HG03469 (cell line): ENCODE measurements around the gene KCTD10.
"Not testable (repeated sequence)": the region's sequence is repeated elsewhere in the genome, so short reads cannot be mapped to it uniquely, and the experiment has no call there.

ENCODE experiments used
- ATAC-seq: cut with Tn5 transposase; IDR thresholded peaks from one replicate; pipeline ENCODE4 v1.9.1; 2021; ENCODE audit warnings: mild to moderate bottlenecking, moderate library complexity, moderate number of reproducible peaks; ENCODE audit not compliant: unreplicated experiment

Gene KCTD10

DNA sequence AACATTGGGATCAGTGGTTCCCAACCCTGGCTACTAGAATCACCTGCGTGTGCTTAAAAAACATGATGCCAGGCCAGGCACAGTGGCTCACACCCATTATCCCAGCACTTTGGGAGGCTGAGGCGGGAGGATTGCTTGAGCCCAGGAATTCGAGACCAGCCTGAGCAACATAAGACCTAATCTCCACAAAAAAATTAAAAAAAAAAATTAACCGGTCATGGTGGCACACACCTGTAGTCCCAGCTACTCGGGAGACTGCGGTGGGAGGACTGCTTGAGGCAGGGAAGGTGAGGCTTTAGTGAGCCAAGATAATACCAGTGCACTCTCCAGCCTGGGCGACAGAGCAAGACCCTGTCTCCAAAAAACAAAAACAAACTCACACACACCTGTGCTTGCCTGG, 2.0 kb downstream of the KCTD10 start:
- ATAC-seq: no peak

DNA sequence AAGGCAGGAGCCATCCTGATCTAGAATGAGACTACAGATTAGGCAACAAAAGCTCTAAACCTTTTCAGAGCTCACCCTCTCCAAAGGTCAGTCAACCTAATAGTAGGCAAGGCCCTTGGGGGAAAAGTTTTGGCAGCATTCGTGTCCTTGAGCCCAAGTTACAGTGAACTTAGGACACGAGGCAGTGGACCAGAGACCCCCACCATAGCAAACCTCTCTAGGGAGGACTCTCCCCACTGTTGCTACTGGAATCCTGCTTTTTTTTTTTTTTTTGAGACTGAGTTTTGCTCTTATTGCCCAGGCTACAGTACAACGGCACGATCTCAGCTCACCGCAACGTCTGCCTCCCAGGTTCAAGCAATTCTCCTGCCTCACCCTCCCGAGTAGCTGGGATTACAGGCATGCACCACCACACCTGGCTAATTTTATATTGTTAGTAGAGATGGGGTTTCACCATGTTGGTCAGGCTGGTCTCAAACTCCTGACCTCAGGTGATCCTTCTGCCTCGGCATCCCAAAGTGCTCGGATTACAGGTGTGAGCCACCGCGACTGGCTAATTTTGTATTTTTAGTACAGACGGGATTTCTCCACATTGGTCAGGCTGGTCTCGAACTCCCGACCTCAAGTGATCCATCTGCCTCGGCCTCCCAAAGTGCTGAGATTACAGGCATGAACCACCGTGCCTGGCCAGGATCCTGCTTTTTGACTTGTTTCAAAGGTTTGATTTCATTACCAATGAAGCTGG, 3.4 kb downstream of the KCTD10 start:
- not testable (repeated sequence) for ATAC-seq

DNA sequence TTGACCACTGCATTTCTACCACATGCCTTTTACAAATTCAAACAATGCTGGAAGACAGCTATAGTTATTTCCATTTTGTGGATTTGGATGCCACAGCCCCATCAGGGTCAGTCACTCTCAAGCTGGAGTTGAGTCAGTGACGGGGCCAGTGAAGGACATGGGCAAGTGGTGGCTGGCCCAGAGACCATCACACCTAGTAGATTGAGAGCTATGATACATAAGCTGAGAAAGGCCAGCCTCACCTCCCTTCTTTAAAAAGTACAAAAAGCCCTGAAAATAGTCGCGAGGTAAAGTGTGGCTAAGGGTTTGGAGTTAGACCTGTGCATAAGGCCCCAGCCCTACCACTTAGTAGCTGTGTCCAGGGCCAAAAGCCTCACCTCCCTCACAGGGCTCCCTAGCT, 4.1 kb downstream of the KCTD10 start:
- ATAC-seq: no peak

DNA sequence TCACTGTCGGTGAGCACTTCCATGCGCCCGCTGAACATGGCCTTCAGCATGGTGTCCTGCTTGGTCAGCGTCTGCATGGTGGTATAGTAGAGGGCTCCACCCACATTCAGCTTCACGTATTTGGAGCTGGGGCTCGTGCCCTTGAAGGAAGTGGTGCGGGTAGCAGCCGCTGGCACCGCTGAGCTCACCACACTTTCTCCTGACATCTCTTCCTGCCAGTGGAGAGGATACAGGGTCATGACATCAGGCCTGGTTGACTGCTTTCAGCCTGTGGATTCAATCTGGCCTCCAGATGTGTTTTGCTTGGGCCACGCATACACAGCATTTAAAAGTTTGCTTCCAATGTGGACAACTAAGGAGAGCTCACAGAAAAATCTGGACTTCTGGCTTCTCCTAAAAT, 7.6 kb downstream of the KCTD10 start:
- no peak for ATAC-seq

DNA sequence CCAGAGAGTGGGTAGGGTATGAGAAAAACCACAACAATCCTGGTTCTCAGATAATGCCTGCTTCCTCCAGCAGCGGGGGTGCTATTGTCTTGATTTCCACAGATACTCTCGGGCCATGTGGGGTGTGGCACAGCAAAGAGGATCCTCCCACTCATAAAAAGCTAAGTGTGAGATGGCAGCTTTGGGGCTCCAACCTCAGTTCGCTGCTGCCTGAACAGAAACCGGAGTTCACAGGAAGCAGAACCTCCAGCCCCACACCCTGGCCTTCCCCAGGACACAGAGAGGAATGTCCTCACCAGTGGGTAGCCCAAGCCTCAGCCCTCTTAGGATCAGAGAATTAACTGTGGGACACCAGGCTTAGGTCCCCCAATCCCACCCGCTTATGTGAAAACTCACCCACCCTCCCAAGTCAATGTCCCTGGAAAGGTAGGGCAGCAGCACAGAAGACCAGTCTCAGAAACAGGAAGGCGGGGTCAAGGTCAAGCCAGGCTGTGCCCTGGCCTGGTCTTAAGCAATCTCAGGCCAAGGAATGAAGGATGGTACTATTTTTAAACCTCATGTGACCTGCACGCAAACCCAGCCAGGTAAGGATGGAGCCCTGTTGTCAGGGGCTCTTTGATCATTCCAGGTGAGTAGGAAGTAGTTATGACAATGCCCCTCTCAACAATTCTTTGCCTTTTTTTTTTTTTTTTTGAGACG, 9.0 kb downstream of the KCTD10 start:
- ATAC-seq: no peak

DNA sequence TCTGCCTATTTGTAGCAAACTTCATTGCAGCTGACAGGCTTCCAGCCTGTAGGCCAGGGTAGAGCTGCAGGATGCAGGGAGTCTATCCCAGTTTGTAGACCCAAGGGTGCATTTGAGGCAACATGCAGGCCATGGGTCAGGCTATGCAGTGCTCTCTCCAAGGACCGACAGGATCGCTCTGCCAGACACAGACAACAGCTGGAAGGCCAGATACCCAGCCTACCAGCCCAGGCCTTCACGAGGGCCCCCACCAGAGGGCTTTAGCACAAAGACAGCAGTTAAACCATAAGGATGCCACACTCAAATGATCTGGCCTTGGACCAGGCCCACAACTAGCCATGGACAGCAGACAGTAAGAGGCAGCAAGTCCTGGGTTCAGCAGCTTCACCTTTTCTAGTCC, 10.3 kb downstream of the KCTD10 start:
- ATAC-seq: no peak

DNA sequence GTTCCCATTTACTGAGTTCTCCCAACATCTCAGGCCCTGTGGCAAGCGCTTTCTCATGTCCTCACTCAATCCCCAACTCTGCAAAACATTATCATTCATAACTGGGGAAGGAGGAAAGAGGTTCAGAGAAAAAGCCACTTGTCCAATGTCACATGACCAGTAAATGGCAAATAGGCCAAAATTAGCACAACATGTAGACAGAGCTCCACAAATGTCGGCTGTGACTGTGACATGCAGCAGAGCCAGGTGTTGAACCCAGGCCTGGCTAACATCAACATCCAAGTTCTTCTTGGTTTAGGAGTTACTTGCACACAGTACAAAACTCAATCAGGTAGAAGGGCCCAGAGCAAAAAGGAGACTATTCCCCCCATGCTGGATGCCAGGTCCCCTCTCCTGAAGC, 10.8 kb downstream of the KCTD10 start:
- no peak for ATAC-seq

DNA sequence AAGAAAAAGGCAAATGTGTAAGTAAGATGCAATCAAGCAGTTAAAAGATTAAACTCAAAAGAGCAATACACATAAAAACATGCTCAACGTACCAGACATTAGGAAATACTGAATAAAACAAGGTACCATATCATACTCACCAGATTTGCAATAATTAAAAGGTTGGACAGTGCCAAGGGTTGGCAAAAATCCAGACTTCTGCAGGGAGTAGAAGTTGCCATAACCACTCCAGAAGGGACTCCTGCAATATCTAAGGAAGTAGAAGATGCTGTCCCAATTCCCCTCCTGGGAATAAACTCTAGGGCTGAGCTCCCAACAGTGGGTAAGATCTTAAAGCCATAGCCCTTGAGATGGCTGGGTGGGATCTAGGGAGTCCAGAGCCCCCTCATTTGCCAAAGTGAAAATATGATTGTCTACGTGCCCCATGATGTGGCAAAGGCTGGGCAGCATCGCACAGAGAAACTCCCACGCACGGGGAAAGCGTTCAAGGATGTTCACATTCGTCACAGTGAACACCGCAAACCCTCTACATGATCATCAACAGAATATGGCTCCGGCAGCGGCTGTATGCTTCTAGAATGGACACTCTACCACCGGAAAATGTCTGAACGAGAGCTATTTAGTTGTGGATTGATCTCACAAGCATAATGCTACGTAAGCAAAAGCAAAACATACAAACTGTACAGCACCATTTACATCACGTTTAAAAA, 12.3 kb downstream of the KCTD10 start:
- ATAC-seq: no peak

DNA sequence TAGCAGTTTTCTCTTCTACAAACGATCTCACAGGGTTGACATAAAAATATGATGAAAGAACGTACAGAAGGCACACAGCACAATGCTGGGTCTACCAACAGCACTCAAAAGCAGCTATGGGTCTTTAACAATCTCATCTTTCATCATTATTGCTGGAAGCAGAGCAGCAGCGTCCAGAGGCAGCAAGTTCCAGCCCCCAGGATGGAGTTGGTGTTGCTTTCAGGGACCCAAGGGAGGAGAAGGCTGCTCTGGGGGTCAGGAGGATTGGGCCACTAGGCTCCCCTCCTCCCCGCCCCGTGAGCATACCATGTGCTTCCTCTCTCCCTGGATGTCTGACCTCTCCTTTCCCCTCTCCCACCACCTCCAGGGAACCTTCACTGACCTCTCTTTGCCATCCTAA, 13.3 kb downstream of the KCTD10 start:
- no peak for ATAC-seq

DNA sequence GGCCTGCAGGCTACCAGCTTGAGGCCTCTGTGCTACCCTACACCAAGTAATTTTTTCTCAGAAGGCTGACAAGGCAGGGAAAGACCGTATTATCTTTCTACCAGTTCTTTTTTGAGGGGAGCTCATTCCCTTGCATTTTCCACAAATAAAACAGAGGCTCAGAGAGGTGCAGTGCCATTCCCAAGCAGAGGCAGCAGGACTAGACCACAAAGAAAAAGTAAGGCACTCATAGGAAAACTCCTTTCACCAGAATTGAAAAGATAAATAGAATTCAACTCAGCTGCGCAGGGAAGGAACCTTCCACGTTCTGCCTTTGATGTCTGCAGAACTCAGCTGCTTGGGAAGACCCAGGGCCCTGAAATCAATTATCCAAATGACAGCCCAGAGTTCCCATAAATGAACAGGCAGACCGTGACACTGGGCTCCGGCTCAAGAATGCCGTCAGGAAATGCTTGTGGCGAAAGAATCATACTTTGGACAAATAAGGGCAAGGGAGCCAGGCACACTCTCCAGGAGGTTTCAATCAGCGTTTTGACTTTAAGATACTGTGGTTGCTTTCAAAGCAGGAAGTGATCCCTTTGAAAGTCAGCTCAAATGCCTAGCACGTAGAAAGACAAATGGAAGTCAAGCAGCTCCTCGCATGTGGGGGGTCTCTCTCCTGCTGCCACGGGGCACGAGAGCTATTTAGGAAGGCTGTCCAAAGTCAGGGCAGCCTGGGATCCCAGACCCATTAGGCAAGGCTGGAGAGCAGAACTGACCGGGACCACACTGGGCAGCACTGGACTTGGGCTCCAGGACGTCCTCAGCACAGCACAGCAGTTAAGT, 14.0 kb downstream of the KCTD10 start:
- no peak for ATAC-seq

DNA sequence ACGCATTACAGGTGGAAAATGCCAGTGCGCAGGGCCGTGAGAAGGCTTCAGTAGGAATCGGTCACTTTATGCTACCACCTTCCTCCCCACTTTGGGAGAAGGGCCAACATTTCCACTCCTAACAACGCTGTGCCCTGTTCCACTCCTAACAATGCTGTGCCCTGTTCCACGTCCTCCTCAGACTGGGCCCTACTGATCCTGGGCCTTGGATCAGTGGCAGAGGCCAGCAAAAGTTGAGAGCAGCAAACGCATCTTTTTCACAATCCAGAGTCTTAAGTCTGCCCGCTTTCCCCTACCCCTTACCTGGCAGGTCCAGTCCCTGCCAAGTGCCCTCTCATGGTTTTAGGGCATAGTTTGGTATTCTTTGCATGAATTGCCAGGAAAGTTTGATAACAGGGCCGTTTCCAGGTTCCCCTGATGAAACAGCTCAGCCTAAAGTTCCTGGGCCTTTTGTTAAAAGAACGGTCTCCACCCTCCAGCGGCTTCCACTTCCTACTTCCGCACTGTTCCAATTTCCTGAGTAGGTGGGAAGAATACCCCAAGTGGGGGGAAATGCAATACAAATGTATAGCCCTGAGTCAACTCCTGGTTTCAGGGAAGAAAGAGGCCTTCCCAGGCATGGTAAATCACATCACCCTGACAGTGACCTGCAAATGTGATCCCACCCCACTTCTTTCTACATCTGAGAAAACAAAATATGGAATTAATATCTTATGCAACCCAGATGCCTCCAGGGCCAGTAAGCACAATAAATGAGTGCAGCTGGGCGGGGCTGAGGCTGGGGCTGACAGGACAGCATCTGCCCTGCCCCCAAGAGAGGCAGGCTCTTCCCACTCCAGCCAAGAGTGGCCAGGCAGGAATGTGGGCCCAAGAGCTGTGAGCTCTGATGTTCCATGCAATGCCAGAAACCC, 15.0 kb downstream of the KCTD10 start:
- no peak for ATAC-seq

DNA sequence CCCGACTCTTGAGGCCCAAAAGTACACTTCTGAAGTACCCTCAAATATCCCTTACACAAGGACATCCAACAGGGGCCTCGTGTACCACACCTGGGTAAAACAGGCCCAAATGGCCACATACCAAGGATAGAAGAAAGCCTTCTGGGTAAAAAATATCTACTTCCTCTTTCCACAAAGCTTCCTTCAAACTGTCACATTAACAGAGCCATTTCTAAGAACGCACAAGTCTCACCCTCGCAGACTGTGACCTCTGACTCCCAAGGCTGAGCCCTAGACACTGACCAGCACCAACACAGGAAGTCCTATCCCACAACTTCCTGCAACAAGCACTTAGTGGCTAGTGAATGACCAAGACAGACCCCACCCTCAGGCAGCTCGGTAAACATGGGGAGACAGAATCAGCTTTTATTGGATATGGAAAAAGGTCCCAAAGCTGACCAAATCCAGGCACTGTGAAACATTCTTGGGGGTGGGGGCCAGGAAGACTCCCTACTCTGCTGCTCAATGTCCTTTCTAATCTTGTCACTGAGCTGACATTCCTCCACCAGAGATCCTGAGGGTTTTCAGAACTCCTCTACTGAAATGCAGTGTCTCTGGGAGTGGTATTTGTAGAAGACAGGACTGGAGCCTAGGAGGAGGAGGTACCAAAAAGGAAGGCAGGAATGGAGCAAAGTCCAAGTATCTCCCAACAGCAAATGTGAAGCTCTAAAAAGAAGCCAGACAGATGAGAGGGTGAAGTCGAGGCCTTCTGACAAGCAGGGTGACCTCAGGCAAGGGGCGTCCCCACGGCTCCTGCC, 15.9 kb downstream of the KCTD10 start:
- ATAC-seq: no peak

DNA sequence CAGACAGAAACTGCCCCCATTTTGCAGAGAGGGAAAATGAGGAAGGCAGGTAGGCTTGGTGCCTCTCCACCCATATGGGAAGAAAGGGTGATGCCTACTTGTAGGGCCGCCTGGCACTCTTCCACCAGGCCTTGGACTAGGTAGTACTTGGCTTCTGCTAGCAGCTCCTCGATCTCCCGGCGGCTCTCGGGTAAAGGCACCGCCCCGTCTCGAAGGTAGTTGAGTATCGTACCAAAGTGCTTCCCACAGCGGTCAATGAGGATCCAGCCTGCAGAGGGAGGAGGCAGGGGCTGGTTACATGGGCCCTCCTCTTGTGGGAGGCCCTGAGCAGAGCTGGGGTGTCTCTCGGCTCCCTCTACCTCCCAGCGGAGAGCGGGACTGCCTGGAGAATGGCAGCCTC, 16.6 kb downstream of the KCTD10 start:
- ATAC-seq: no peak

DNA sequence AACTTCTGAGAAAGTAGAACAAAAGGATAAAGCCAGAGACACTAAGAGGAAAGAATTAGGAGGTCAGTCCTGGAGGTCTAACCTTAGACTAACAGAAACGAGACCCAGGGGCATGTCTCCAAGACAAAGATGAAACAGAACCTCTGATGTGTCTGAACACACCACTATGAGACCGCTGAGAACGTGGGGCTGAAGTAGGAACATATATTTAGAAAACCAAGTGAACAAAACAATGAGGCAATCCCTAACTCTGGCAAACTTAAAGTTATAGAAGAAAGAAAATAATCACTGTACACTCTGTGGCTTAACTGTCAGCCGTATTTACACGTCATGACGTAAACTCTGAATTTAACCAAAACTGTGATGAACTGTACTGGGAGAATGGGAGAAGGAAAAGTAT, 17.9 kb downstream of the KCTD10 start:
- no peak for ATAC-seq

DNA sequence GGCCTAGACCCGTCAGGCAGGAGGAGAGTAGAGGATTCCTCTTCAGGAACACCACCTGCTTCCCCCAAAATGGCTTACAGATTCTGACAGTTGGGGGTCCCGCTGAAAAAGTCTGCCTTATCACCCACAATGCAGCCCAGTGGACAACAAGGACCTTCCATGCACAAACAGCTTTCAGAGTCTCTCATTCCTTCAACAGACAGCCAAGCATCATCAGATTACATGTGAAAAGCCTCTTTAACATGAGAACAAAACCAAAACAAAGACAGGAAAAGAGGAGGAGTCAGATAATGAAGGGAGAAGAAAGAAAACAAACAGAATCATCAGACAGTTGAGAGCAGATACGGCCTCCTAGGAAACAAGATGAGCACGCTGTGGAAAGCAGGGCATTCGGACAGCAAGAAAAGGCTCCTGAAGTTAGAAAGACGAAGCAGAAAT, 18.3 kb downstream of the KCTD10 start:
- no peak for ATAC-seq

DNA sequence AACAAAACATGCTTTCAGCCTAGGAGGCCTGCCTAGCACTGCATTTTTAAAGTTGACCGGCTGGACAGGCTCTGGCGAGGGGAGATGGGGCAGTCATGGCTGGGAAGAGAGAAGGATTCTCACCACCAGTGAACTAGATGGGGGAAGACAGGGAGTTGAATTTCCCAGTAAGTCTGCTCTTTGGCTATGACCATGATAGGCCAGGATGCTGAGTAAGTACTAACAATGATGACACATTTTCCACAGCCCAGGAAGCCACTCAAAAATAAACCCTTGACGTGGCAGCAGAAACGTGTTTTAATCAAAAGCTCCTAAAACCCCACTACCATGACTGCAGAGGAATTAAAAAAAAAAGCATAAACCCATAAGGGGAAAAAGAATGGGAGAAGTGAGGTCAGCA, 19.0 kb downstream of the KCTD10 start:
- ATAC-seq: no peak

DNA sequence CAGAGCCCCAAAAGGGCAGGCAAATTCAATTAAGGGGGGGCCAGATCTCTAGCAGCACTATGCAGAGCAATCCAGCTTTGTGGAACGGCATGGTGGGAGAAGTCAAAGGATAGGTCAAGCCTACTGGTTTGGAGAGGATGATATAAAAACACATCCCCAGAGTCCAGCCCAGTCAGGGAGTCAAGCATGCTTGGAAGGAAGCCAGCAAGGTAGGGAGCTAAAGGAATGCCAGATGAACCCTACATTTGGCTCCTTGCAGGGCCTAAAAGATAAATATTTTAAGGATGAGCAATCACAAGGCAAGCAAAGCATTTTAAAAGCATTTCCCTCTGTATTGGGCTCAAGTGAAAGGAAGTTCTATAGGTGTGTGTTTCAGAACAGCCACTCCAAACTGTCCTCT, 21.4 kb downstream of the KCTD10 start:
- ATAC-seq: no peak

DNA sequence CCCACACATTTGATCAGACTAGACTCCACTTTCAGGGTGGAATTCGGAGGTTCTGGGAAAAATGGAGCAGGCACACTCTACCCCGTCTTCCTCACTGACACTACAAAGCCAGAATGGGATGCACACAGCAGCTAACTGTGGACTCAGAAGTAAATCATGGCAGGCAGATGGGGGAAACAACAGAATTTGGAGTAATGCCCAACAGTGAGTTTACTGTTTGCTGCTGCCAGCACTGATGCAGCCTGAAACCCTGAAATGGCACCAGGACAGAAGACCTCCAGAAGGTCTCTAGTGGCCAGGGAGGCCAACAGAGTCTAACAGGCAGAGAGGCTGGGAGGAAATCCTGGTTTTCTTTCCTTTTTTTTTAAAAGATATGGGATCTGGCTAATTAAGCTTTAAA, 24.6 kb downstream of the KCTD10 start:
- ATAC-seq: no peak

DNA sequence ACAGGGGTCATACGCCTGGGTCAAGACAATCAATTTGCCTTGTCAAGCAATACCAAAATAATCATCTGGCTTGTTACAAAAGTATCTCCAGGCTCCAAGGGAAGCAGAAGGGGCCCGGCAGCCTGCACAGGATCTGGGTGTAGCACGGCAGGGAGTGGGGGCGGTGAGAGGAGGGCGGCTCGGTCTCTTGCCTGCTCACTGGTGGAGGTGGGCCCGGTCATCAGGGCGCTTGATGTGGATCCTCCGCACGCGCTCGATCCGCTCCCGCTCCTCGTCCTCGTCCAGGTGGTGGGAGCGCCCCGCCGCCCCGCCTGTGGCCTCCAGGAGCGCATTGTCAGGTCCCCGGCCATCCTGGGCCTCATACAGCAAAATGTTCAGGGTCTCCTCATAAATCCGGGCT, 25.7 kb downstream of the KCTD10 start:
- ATAC-seq: no peak
